ENCODE data around the gene POR. TPM values are rescaled to one million over a fixed set of nuclear protein-coding genes. Genes with fewer than 3 reads are reported as not detected.
A peak's percentile ranks its signal among the peaks of the same experiment; 100 is the strongest.

Gene POR
- total and polyA plus RNA-seq, 11 donors = 38.3 to 202 (median 80.0) TPM

GRCh38 chr7:75913437-75913836 lies 1.5 kb upstream of the POR start:
- Histone ChIP-seq H3K27ac (no peak overlapping the region), H3K27me3 (no peaks in the 10 kb centered on the region), H3K4me1 (peaks cover 0 to 35% (median 18%) of the 10 kb centered on the region in 12 donors), H3K9me3 (no peaks in the 10 kb centered on the region), H3K4me3 (no peak overlapping the region), H3K36me3 (no peaks in the 10 kb centered on the region)
- TF ChIP-seq CTCF (IDR thresholded peaks at IDR 0.05) = no peak
- DNase-seq (no peak), ATAC-seq (no peak)
- 95 to 98% (median 97%) methylated on average over 6 of the region's 6 CpGs for WGBS, 4 donors
- intact Hi-C loops (cut with DNase I) = loop anchor here in 3 of 10 donors (5.0 to 10.0 kb wide), 3 partner anchors 36 to 71 kb away; partner anchors contain the start of gene RHBDD2 (in 1 of the 3)

- no peaks in the 10 kb centered on the region for H3K9me3 ChIP-seq
- intact Hi-C loops (cut with DNase I) = loop anchor here in 6 of 10 donors (2.0 to 10.0 kb wide), 7 partner anchors 35 to 81 kb away; partner anchors contain the start of genes RHBDD2 (in 2 of the 6) and TMEM120A (in 2 of the 6)
- peak overlapping the region; percentile 72 to 100 (median 93) for H3K4me3 ChIP-seq
- WGBS, 4 donors = 35 to 45% (median 37%) methylated on average over 17 to 18 of the region's 18 CpGs
- no peaks in the 10 kb centered on the region for H3K27me3 ChIP-seq
- H3K4me1 ChIP-seq = peaks cover 0 to 42% (median 19%) of the 10 kb centered on the region in 12 donors
- no peaks in the 10 kb centered on the region for H3K36me3 ChIP-seq
- ATAC-seq (no peak), DNase-seq (peak in 2 of 5 donors; percentile 17 to 48)
- no peak for TF ChIP-seq POLR2A (IDR thresholded peaks at IDR 0.05)
- no peak for TF ChIP-seq CTCF (IDR thresholded peaks at IDR 0.05)
- peak overlapping the region; percentile 76 to 96 (median 94) for H3K27ac ChIP-seq
These were observed 743 bp upstream of the POR start for GRCh38 chr7:75914169-75914654.

- WGBS, 4 donors = 1 to 6% (median 3%) methylated on average over 8 to 32 of the region's 32 CpGs
- peak in 3 of 5 donors; percentile 19 to 48 (median 28) for DNase-seq
- peak in 3 of 4 donors; percentile 1 to 20 (median 3) for ATAC-seq
- intact Hi-C loops (cut with DNase I) = loop anchor here in 8 of 10 donors (2.0 to 10.0 kb wide), 12 partner anchors 35 to 97 kb away; partner anchors contain the start of genes TMEM120A (in 5 of the 8) and RHBDD2 (in 3 of the 8)
- Histone ChIP-seq H3K27ac (peak overlapping the region; percentile 52 to 96 (median 94)), H3K4me3 (peak overlapping the region; percentile 72 to 100 (median 93)), H3K36me3 (no peaks in the 10 kb centered on the region), H3K27me3 (no peaks in the 10 kb centered on the region), H3K4me1 (peaks cover 0 to 55% (median 26%) of the 10 kb centered on the region in 12 donors), H3K9me3 (no peaks in the 10 kb centered on the region)
- peak in 1 of 12 donors; percentile 9 for TF ChIP-seq CTCF (IDR thresholded peaks at IDR 0.05)
- TF ChIP-seq POLR2A (IDR thresholded peaks at IDR 0.05) = no peak
These were observed 631 bp downstream of the POR start for GRCh38 chr7:75915416-75916156.

GRCh38 chr7:75916259-75916658 lies 1.3 kb downstream of the POR start:
- peaks cover 0 to 62% (median 33%) of the 10 kb centered on the region in 12 donors for H3K4me1 ChIP-seq
- no peak for TF ChIP-seq CTCF (IDR thresholded peaks at IDR 0.05)
- TF ChIP-seq POLR2A (IDR thresholded peaks at IDR 0.05) = no peak
- H3K27ac ChIP-seq = peak overlapping the region in 8 of 12 donors; percentile 90 to 96 (median 95)
- H3K4me3 ChIP-seq = peak overlapping the region; percentile 72 to 100 (median 93)
- DNase-seq (no peak), ATAC-seq (no peak)
- WGBS, 4 donors = 57 to 68% (median 60%) methylated on average over 5 of the region's 5 CpGs
- no peaks in the 10 kb centered on the region for H3K36me3 ChIP-seq
- no peaks in the 10 kb centered on the region for H3K9me3 ChIP-seq
- no peaks in the 10 kb centered on the region for H3K27me3 ChIP-seq
- intact Hi-C loops (cut with DNase I) = loop anchor here in 8 of 10 donors (5.0 to 10.0 kb wide), 8 partner anchors 39 to 96 kb away; partner anchors contain the start of genes TMEM120A (in 3 of the 8) and RHBDD2 (in 2 of the 8)

Data from heart left ventricle (tissue), 16 donors.